Bone marrow (tissue), 2 donors: Measurements from ENCODE around the gene MALRD1.
"Not testable (repeated sequence)": the region's sequence is repeated elsewhere in the genome, so short reads cannot be mapped to it uniquely, and the experiment has no call there.

Experiments
- DNase-seq, 2 donors: peaks; one replicate each; lab custom pipeline; 2025; lab: John Stamatoyannopoulos, UW

MALRD1 gene

GRCh38 chr10:19710600-19710999 is 662.0 kb downstream of the MALRD1 start:
- no peak for DNase-seq

- no peak for DNase-seq
Observed at GRCh38 chr10:19713159-19713558, 664.6 kb downstream of the MALRD1 start.

GRCh38 chr10:19713800-19714525 is 665.4 kb downstream of the MALRD1 start:
- no peak for DNase-seq

- DNase-seq = no peak
Observed at GRCh38 chr10:19719284-19719683, 670.7 kb downstream of the MALRD1 start.

- DNase-seq = no peak
Observed at GRCh38 chr10:19724287-19724686, 675.7 kb downstream of the MALRD1 start.

GRCh38 chr10:19728376-19728775 is 679.8 kb downstream of the MALRD1 start:
- DNase-seq = no peak

GRCh38 chr10:19728964-19729363 is 680.4 kb downstream of the MALRD1 start:
- no peak for DNase-seq

- DNase-seq = no peak
Observed at GRCh38 chr10:19730167-19730906, 681.7 kb downstream of the MALRD1 start.

GRCh38 chr10:19730907-19731217 is 682.3 kb downstream of the MALRD1 start:
- DNase-seq = no peak

GRCh38 chr10:19731560-19731959 is 683.0 kb downstream of the MALRD1 start:
- no peak for DNase-seq

- DNase-seq = no peak
Observed at GRCh38 chr10:19738440-19738839, 689.8 kb downstream of the MALRD1 start.

- DNase-seq = not testable (repeated sequence)
Observed at GRCh38 chr10:19739232-19739631, 690.6 kb downstream of the MALRD1 start.

GRCh38 chr10:19742144-19742543 is 693.5 kb downstream of the MALRD1 start:
- not testable (repeated sequence) for DNase-seq

GRCh38 chr10:19745672-19746071 is 697.1 kb downstream of the MALRD1 start:
- no peak for DNase-seq

GRCh38 chr10:19749185-19749729 is 700.7 kb downstream of the MALRD1 start:
- no peak for DNase-seq

GRCh38 chr10:19750972-19751371 is 702.4 kb downstream of the MALRD1 start:
- no peak for DNase-seq

- no peak for DNase-seq
Observed at GRCh38 chr10:19756919-19757318, 708.3 kb downstream of the MALRD1 start.

- no peak for DNase-seq
Observed at GRCh38 chr10:19762026-19762425, 713.4 kb downstream of the MALRD1 start.

GRCh38 chr10:19764111-19764510 is 715.5 kb downstream of the MALRD1 start:
- DNase-seq = no peak

GRCh38 chr10:19767876-19768275 is 719.3 kb downstream of the MALRD1 start:
- DNase-seq = no peak

- DNase-seq = not testable (repeated sequence)
Observed at GRCh38 chr10:19769826-19770225, 721.2 kb downstream of the MALRD1 start.

GRCh38 chr10:19772972-19773371 is 724.4 kb downstream of the MALRD1 start:
- DNase-seq = no peak

GRCh38 chr10:19775296-19775695 is 726.7 kb downstream of the MALRD1 start:
- DNase-seq = no peak
